Mesenchymal stem cell (in vitro differentiated cells and primary cell): ENCODE results near the gene ZNF646.

Experiments used
- DNase-seq: peaks from one replicate; pipeline ENCODE4 v3.0.0-alpha.2; 2013
- H2AFZ ChIP-seq: one replicate; pipeline ENCODE4 v1.6.1; 2013; ENCODE audit warnings: low read depth, mild to moderate bottlenecking, control low read depth, inconsistent platforms, low read length, moderate library complexity
- H2AK5ac ChIP-seq: 2 replicates; pipeline ENCODE4 v1.6.1; 2013; ENCODE audit warnings: low read length, moderate library complexity, mild to moderate bottlenecking, inconsistent platforms; ENCODE audit not compliant: severe bottlenecking
- H2BK120ac ChIP-seq: one replicate; pipeline ENCODE4 v1.6.1; 2013; ENCODE audit warnings: low read depth, mild to moderate bottlenecking, inconsistent platforms, low read length, moderate library complexity
- H2BK12ac ChIP-seq, 2 experiments: one replicate each; pipeline ENCODE4 v1.6.1; 2013; ENCODE audit warnings: inconsistent platforms in 2 of 2, low read length in 2 of 2, mild to moderate bottlenecking in 2 of 2, moderate library complexity in 2 of 2, control low read depth in 1 of 2
- H2BK15ac ChIP-seq: one replicate; pipeline ENCODE4 v1.6.1; 2013; ENCODE audit warnings: mild to moderate bottlenecking, low read depth, inconsistent platforms; ENCODE audit not compliant: poor library complexity, severe bottlenecking
- H2BK5ac ChIP-seq: 2 replicates; pipeline ENCODE4 v1.6.1; 2013; ENCODE audit warnings: low read depth, mild to moderate bottlenecking, low read length, control low read depth, inconsistent platforms; ENCODE audit not compliant: poor library complexity, severe bottlenecking
- H3K14ac ChIP-seq, 2 experiments: one replicate each; pipeline ENCODE4 v1.6.1; 2013; ENCODE audit warnings: inconsistent platforms in 2 of 2, low read length in 2 of 2, control low read depth in 1 of 2, mild to moderate bottlenecking in 1 of 2, moderate library complexity in 1 of 2
- H3K18ac ChIP-seq, 2 experiments: one replicate each; pipeline ENCODE4 v1.6.1; 2013; ENCODE audit warnings: inconsistent platforms in 2 of 2, low read length in 2 of 2, control low read depth in 1 of 2, low read depth in 1 of 2, mild to moderate bottlenecking in 1 of 2
- H3K23ac ChIP-seq, 2 experiments: one replicate each; pipeline ENCODE4 v1.6.1; 2013; ENCODE audit warnings: inconsistent platforms in 2 of 2, low read length in 2 of 2, mild to moderate bottlenecking in 2 of 2, moderate library complexity in 2 of 2, control low read depth in 1 of 2
- H3K27ac ChIP-seq: 2 replicates; pipeline ENCODE4 v1.5.1; 2013; ENCODE audit warnings: mild to moderate bottlenecking, moderate library complexity, low read length, control low read depth, inconsistent platforms; ENCODE audit not compliant: poor library complexity, severe bottlenecking
- H3K27me3 ChIP-seq, 2 experiments: 2 replicates each; pipeline versions ENCODE4 v1.6.1 to v1.7.0; 2013; ENCODE audit warnings: low read length in 2 of 2, mild to moderate bottlenecking in 2 of 2, moderate library complexity in 2 of 2, control low read depth in 1 of 2, inconsistent platforms in 1 of 2; ENCODE audit not compliant: control insufficient read depth in 1 of 2, insufficient read depth in 1 of 2
- H3K36me3 ChIP-seq, 2 experiments: 2 replicates each; pipeline versions ENCODE4 v1.6.1 to v1.7.0; 2013; ENCODE audit warnings: low read length in 2 of 2, control low read depth in 1 of 2, inconsistent platforms in 1 of 2, low read depth in 1 of 2, mild to moderate bottlenecking in 1 of 2; ENCODE audit not compliant: insufficient read depth in 2 of 2, control insufficient read depth in 1 of 2
- H3K4ac ChIP-seq, 2 experiments: one replicate each; pipeline ENCODE4 v1.6.1; 2013; ENCODE audit warnings: inconsistent platforms in 2 of 2, low read length in 2 of 2, mild to moderate bottlenecking in 2 of 2, moderate library complexity in 2 of 2, control low read depth in 1 of 2, low read depth in 1 of 2
- H3K4me1 ChIP-seq: 2 replicates; pipeline ENCODE4 v1.6.1; 2013; ENCODE audit warnings: low read depth, low read length, control low read depth; ENCODE audit not compliant: control insufficient read depth, insufficient read depth
- H3K4me2 ChIP-seq: 2 replicates; pipeline ENCODE4 v1.6.1; 2013; ENCODE audit warnings: low read length, mild to moderate bottlenecking, inconsistent platforms; ENCODE audit not compliant: poor library complexity, severe bottlenecking
- H3K4me3 ChIP-seq, 2 experiments: 2 replicates each; pipeline versions ENCODE4 v1.5.1 to v1.7.0; 2013; ENCODE audit warnings: low read length in 2 of 2, mild to moderate bottlenecking in 2 of 2, control low read depth in 1 of 2, low read depth in 1 of 2; ENCODE audit not compliant: insufficient read depth in 1 of 2
- H3K79me1 ChIP-seq: replicated peaks from 2 replicates; pipeline ENCODE4 v1.6.1; 2013; ENCODE audit warnings: mild to moderate bottlenecking, control low read depth, low read length, inconsistent platforms; ENCODE audit not compliant: poor library complexity, severe bottlenecking
- H3K9ac ChIP-seq: 2 replicates; pipeline ENCODE4 v1.7.0; 2013; ENCODE audit warnings: mild to moderate bottlenecking, low read length, moderate library complexity
- H3K9me3 ChIP-seq: 2 replicates; pipeline ENCODE4 v1.7.0; 2013; ENCODE audit warnings: mild to moderate bottlenecking, low read length; ENCODE audit not compliant: control insufficient read depth
- H4K8ac ChIP-seq: one replicate; pipeline ENCODE4 v1.6.1; 2013; ENCODE audit warnings: inconsistent platforms, mild to moderate bottlenecking, low read length, moderate library complexity
- H4K91ac ChIP-seq: one replicate; pipeline ENCODE4 v1.6.1; 2013; ENCODE audit warnings: mild to moderate bottlenecking, low read length, inconsistent platforms
- WGBS: methylation state at CpG from one replicate; pipeline ENCODE4 v1.1.7; 2013; ENCODE audit warnings: mixed read lengths; 5-methylcytosine and 5-hydroxymethylcytosine counted together

Gene ZNF646

DNA sequence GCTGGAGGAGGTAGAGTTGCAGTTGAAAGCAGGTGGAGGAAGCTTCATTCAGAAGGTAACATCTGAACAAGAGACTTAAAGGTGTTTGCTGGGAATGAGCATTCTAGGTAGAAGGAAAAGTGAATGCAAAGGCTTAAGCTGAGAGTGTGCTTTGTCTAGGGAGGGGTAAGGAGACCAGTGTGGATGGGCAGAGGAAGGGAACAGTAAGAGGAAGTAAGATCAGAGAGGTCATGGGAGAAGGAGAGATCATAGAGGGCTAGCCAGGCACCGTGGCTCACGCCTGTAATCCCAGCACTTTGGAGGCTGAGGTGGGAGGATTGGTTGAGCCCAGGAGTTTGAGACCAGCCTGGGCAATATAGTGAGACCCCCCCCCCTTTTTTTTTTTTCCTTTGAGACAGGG lies 37.5 kb upstream of the ZNF646 start:
- Histone ChIP-seq H3K9ac (no peak overlapping the region), H4K91ac (no peak overlapping the region), H2AK5ac (no peak overlapping the region), H3K4me3 (no peak overlapping the region), H3K23ac (no peak overlapping the region), H3K4me2 (no peak overlapping the region), H3K79me1 (peaks cover 28% of the 10 kb centered on the region), H3K4ac (no peak overlapping the region), H2BK5ac (no peak overlapping the region), H3K27me3 (no peaks in the 10 kb centered on the region), H2BK15ac (no peak overlapping the region), H2BK120ac (no peak overlapping the region), H3K14ac (no peak overlapping the region), H3K27ac (no peak overlapping the region), H2BK12ac (no peak overlapping the region), H3K4me1 (peaks cover 5% of the 10 kb centered on the region), H3K18ac (no peak overlapping the region), H3K36me3 (peaks cover 44 to 60% of the 10 kb centered on the region in 2 experiments), H3K9me3 (no peaks in the 10 kb centered on the region), H2AFZ (no peak overlapping the region), H4K8ac (no peak overlapping the region)
- WGBS, result no CpG with 5 or more reads among the region's 2 CpGs
- no peak for DNase-seq

DNA sequence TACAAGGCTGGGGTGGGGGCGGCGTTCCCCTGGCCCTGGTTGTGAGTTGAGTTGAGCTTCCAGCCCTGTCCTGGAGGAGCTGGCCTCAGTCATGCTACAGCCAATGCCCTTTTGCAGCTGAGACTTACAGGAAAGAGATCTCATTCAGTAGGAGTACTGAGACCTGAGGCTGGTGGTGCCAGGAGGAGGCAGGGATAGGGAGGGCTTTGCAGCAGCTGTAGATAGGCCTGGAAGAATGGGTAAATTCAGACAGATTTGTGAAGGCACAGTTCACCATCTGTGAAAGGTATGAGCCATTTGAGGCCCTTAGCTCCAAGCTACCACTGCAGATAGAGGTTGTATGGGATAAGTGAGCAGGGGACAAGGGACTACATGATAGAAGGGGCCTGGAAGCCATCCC lies 35.2 kb upstream of the ZNF646 start:
- Histone ChIP-seq H3K27ac (no peak overlapping the region), H3K4me2 (no peak overlapping the region), H3K18ac (no peak overlapping the region), H2BK120ac (no peak overlapping the region), H3K27me3 (no peaks in the 10 kb centered on the region), H2AFZ (no peak overlapping the region), H2BK12ac (no peak overlapping the region), H3K79me1 (peaks cover 30% of the 10 kb centered on the region), H3K23ac (no peak overlapping the region), H2BK15ac (no peak overlapping the region), H3K4ac (no peak overlapping the region), H3K9me3 (no peaks in the 10 kb centered on the region), H3K9ac (no peak overlapping the region), H3K14ac (no peak overlapping the region), H4K91ac (no peak overlapping the region), H2BK5ac (no peak overlapping the region), H2AK5ac (no peak overlapping the region), H3K36me3 (peaks cover 60 to 81% of the 10 kb centered on the region in 2 experiments), H3K4me3 (no peak overlapping the region), H3K4me1 (peaks cover 7% of the 10 kb centered on the region), H4K8ac (no peak overlapping the region)
- WGBS, result 95% methylated on average over 2 of the region's 2 CpGs
- DNase-seq, result no peak

GRCh38 chr16:31042866-31043265 lies 31.4 kb upstream of the ZNF646 start:
- Histone ChIP-seq H3K79me1 (peaks cover 13% of the 10 kb centered on the region), H3K4me2 (no peak overlapping the region), H2BK120ac (no peak overlapping the region), H2BK15ac (no peak overlapping the region), H3K18ac (no peak overlapping the region), H3K14ac (no peak overlapping the region), H2AK5ac (no peak overlapping the region), H3K9me3 (no peaks in the 10 kb centered on the region), H3K36me3 (peaks cover 47 to 52% of the 10 kb centered on the region in 2 experiments), H3K9ac (no peak overlapping the region), H4K91ac (no peak overlapping the region), H2BK12ac (no peak overlapping the region), H3K27ac (no peak overlapping the region), H3K4me3 (no peak overlapping the region), H2BK5ac (no peak overlapping the region), H3K23ac (no peak overlapping the region), H4K8ac (no peak overlapping the region), H3K4ac (no peak overlapping the region), H2AFZ (no peak overlapping the region), H3K4me1 (peaks cover 1% of the 10 kb centered on the region), H3K27me3 (no peaks in the 10 kb centered on the region)
- WGBS, result 94% methylated on average over 10 of the region's 10 CpGs
- DNase-seq, result no peak

DNA sequence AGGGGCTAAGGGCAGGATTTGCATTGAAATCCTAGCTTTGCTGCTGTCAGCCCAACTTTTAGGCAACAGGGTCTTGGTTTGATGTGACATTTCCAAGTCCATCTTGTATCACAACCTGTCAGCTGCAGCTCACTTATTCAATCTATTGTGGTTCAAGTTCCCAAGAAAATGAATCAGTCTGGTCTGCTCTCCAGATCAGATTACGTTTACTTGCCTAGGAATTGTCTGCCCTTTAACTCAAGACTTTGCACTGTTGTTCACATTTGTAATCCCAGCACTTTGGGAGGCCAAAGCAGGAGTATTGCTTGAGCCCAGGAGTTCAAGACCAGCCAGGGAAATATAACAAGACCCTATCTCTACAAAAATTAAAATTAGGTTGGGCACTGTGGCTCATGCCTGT lies 30.9 kb upstream of the ZNF646 start:
- Histone ChIP-seq H3K4me3 (no peak overlapping the region), H2BK5ac (no peak overlapping the region), H2BK15ac (no peak overlapping the region), H4K8ac (no peak overlapping the region), H3K9me3 (no peaks in the 10 kb centered on the region), H3K27me3 (no peaks in the 10 kb centered on the region), H3K18ac (no peak overlapping the region), H2BK12ac (no peak overlapping the region), H3K14ac (no peak overlapping the region), H3K79me1 (peaks cover 9% of the 10 kb centered on the region), H3K23ac (no peak overlapping the region), H2AK5ac (no peak overlapping the region), H3K4me2 (no peak overlapping the region), H2AFZ (no peak overlapping the region), H3K9ac (no peak overlapping the region), H2BK120ac (no peak overlapping the region), H3K4me1 (peaks cover 1% of the 10 kb centered on the region), H3K4ac (no peak overlapping the region), H3K36me3 (peaks cover 42 to 47% of the 10 kb centered on the region in 2 experiments), H3K27ac (no peak overlapping the region), H4K91ac (no peak overlapping the region)
- DNase-seq, result no peak
- 93% methylated on average over 1 of the region's 1 CpG for WGBS
